SK-N-MC (cell line): ENCODE measurements around the gene ADGRL3.
A peak's percentile ranks its signal among the peaks of the same experiment; 100 is the strongest.

ENCODE experiments used
- DNase-seq: peaks from one replicate; pipeline ENCODE4 v3.0.0-alpha.2; 2011; ENCODE audit warnings: low read depth, low spot score
- H3K27ac ChIP-seq: fragments of 200-600 bp; sonication (generic); 2 replicates; pipeline ENCODE4 v1.5.1; 2016; ENCODE audit warnings: mixed run types
- H3K36me3 ChIP-seq: fragments of 200-600 bp; sonication (generic); 2 replicates; pipeline ENCODE4 v1.6.1; 2017; ENCODE audit warnings: antibody characterized with exemption, low read length, mixed read lengths; ENCODE audit not compliant: insufficient read depth
- H3K4me3 ChIP-seq: fragments of 200-600 bp; sonication (generic); 2 replicates; pipeline ENCODE4 v1.5.1; 2016
- H3K9ac ChIP-seq: fragments of 200-600 bp; sonication (generic); 2 replicates; pipeline ENCODE4 v1.8.0; 2017; ENCODE audit warnings: mixed run types, mixed read lengths; ENCODE audit not compliant: insufficient read length
- H3K9me3 ChIP-seq: fragments of 200-600 bp; sonication (generic); 2 replicates; pipeline ENCODE4 v1.6.1; 2017; ENCODE audit warnings: low read depth, mild to moderate bottlenecking, antibody characterized with exemption, low read length, moderate library complexity, mixed read lengths
- EZH2 ChIP-seq: fragments of 200-600 bp; sonication (generic); IDR thresholded peaks from one replicate; pipeline ENCODE4 v1.6.1; 2017; ENCODE audit warnings: antibody characterized with exemption
- FOXP2 ChIP-seq: optimal IDR thresholded peaks from 2 replicates; pipeline ENCODE3; 2011; ENCODE audit warnings: mild to moderate bottlenecking, moderate library complexity; ENCODE audit not compliant: insufficient read depth; ENCODE audit errors: extremely low read length, control extremely low read depth
- POLR2AphosphoS5 ChIP-seq: IDR thresholded peaks from 2 replicates; pipeline ENCODE4 v1.6.1; 2012; ENCODE audit warnings: mild to moderate bottlenecking, low read depth, low read length, borderline replicate concordance

The ADGRL3 gene

GRCh38 chr4:61882381-61882780, 682.3 kb downstream of the ADGRL3 start:
- no peak overlapping the region for H3K9ac ChIP-seq
- no peak for DNase-seq

GRCh38 chr4:61886131-61886530, 686.0 kb downstream of the ADGRL3 start:
- H3K9me3 ChIP-seq, result no peaks in the 10 kb centered on the region
- TF ChIP-seq EZH2 (no peak), POLR2AphosphoS5 (no peak), FOXP2 (no peak)
- H3K9ac ChIP-seq, result no peak overlapping the region
- H3K27ac ChIP-seq, result no peak overlapping the region
- no peaks in the 10 kb centered on the region for H3K36me3 ChIP-seq
- DNase-seq, result no peak
- no peak overlapping the region for H3K4me3 ChIP-seq

More at GRCh38 chr4:61882381-61882780, 682.3 kb downstream of the ADGRL3 start:
- Histone ChIP-seq H3K36me3 (no peaks in the 10 kb centered on the region), H3K4me3 (no peak overlapping the region), H3K9me3 (no peaks in the 10 kb centered on the region), H3K27ac (no peak overlapping the region)
- TF ChIP-seq POLR2AphosphoS5 (no peak), FOXP2 (no peak)

GRCh38 chr4:61889117-61889516, 689.0 kb downstream of the ADGRL3 start:
- no peak overlapping the region for H3K27ac ChIP-seq
- DNase-seq, result no peak
- no peak for TF ChIP-seq EZH2
- no peak for TF ChIP-seq FOXP2
- TF ChIP-seq POLR2AphosphoS5, result no peak

GRCh38 chr4:61890321-61890720, 690.2 kb downstream of the ADGRL3 start:
- no peak for DNase-seq
- no peak overlapping the region for H3K4me3 ChIP-seq
- TF ChIP-seq EZH2 (no peak), POLR2AphosphoS5 (no peak), FOXP2 (no peak)
- no peaks in the 10 kb centered on the region for H3K36me3 ChIP-seq
- no peaks in the 10 kb centered on the region for H3K9me3 ChIP-seq
- no peak overlapping the region for H3K27ac ChIP-seq
- H3K9ac ChIP-seq, result no peak overlapping the region

More at GRCh38 chr4:61889117-61889516, 689.0 kb downstream of the ADGRL3 start:
- H3K4me3 ChIP-seq, result no peak overlapping the region
- H3K9me3 ChIP-seq, result no peaks in the 10 kb centered on the region
- H3K9ac ChIP-seq, result no peak overlapping the region
- H3K36me3 ChIP-seq, result no peaks in the 10 kb centered on the region

GRCh38 chr4:61891953-61892352, 691.8 kb downstream of the ADGRL3 start:
- TF ChIP-seq EZH2 (no peak), FOXP2 (no peak), POLR2AphosphoS5 (no peak)
- H3K9ac ChIP-seq, result no peak overlapping the region
- H3K27ac ChIP-seq, result no peak overlapping the region
- no peak overlapping the region for H3K4me3 ChIP-seq
- no peak for DNase-seq
- no peaks in the 10 kb centered on the region for H3K9me3 ChIP-seq
- H3K36me3 ChIP-seq, result no peaks in the 10 kb centered on the region

- no peak overlapping the region for H3K9ac ChIP-seq
- H3K27ac ChIP-seq, result 0 out of 2 replicates have a peak overlapping the region, but pooled peaks have one; percentile 3
- no peak for TF ChIP-seq POLR2AphosphoS5
- TF ChIP-seq EZH2, result no peak
- no peak for TF ChIP-seq FOXP2
- H3K9me3 ChIP-seq, result no peaks in the 10 kb centered on the region
- H3K36me3 ChIP-seq, result no peaks in the 10 kb centered on the region
- DNase-seq, result no peak
- no peak overlapping the region for H3K4me3 ChIP-seq
Measured at GRCh38 chr4:61896634-61897033, 696.5 kb downstream of the ADGRL3 start.

- H3K27ac ChIP-seq, result no peak overlapping the region
- H3K9ac ChIP-seq, result no peak overlapping the region
- no peak for TF ChIP-seq EZH2
- no peak for TF ChIP-seq FOXP2
- TF ChIP-seq POLR2AphosphoS5, result no peak
- no peak overlapping the region for H3K4me3 ChIP-seq
- H3K9me3 ChIP-seq, result no peaks in the 10 kb centered on the region
- no peaks in the 10 kb centered on the region for H3K36me3 ChIP-seq
- DNase-seq, result no peak
Measured at GRCh38 chr4:61909031-61909430, 708.9 kb downstream of the ADGRL3 start.

GRCh38 chr4:61911313-61911756, 711.2 kb downstream of the ADGRL3 start:
- H3K27ac ChIP-seq, result no peak overlapping the region
- H3K4me3 ChIP-seq, result no peak overlapping the region
- no peak for TF ChIP-seq EZH2
- no peak for TF ChIP-seq POLR2AphosphoS5
- TF ChIP-seq FOXP2, result no peak
- no peak for DNase-seq
- H3K36me3 ChIP-seq, result no peaks in the 10 kb centered on the region
- no peaks in the 10 kb centered on the region for H3K9me3 ChIP-seq
- H3K9ac ChIP-seq, result no peak overlapping the region

GRCh38 chr4:61913619-61914018, 713.5 kb downstream of the ADGRL3 start:
- no peak overlapping the region for H3K9ac ChIP-seq
- no peak overlapping the region for H3K4me3 ChIP-seq

More at GRCh38 chr4:61913619-61914018, 713.5 kb downstream of the ADGRL3 start:
- Histone ChIP-seq H3K27ac (no peak overlapping the region), H3K36me3 (no peaks in the 10 kb centered on the region), H3K9me3 (no peaks in the 10 kb centered on the region)
- TF ChIP-seq EZH2, result no peak
- TF ChIP-seq POLR2AphosphoS5, result no peak
- no peak for TF ChIP-seq FOXP2
- peak; percentile 39 for DNase-seq
